ENCODE measurements around the gene TXNDC16.

GRCh38 chr14:52413729-52414408, 138.4 kb downstream of the TXNDC16 start:
- TF ChIP-seq CTCF (IDR thresholded peaks at IDR 0.05) (no peak), POLR2A (IDR thresholded peaks at IDR 0.05) (no peak)

All from prostate gland (tissue), 2 donors.